GM18907 (cell line): Measurements from ENCODE around the gene RPTOR.

Source experiments
- ATAC-seq: cut with Tn5 transposase; IDR thresholded peaks from one replicate; pipeline ENCODE4 v1.9.1; 2021; ENCODE audit warnings: mild to moderate bottlenecking, moderate library complexity; ENCODE audit not compliant: unreplicated experiment

The RPTOR gene

GRCh38 chr17:80949451-80950421 is 405.1 kb downstream of the RPTOR start:
- no peak for ATAC-seq

DNA sequence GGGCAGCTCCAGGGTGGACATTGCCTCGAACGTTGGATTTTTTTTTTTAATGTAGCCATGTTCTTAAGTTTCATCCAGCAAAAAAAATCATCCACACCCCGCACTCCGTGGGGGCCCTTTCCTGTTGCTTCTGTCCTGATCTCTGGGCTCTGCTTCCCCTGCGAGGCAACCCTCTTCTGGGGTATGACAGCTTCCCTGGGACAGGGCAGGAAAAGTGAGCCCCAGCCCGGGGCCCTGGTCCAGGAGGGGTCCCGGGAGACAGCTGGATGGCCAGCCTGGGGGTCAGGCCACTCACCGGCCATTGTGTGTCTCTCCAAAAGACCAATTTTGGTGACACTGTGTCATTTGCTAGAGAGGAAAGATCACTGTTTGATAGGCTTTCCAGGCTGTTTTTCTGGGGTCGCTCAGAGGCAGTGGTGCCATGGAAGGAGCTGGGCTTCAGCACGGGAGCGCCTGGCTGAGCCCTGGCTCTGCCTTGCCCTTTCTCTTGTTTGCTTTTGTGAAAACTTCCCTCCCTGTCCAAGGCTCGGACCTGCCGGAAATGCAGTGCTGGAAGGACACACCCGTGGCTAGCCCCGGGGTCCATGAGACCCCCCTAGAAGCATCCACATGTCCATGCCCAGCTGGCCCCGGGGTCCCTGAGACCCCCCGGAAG is 406.0 kb downstream of the RPTOR start:
- no peak for ATAC-seq

- no peak for ATAC-seq
Observed at GRCh38 chr17:80951121-80952090, 406.8 kb downstream of the RPTOR start.

DNA sequence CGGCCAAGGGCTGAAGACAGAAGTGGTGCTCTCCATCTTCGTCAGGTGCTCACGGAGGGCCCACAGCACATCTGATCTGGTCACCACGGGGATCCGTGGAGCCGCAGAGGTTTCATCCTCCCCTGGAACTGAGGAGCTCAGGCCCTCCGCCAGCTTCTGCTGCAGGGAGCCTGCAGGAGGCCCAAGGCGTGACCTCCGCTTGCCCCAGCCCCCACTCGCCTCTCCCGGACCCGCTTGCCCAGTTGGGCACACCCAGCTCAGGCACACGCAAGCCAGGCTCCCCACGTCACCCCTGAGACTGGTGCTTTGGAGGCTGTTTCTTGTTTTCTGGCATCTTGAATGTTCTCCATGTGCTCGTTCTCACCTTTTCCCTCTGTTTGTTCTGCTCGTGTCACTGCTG is 407.7 kb downstream of the RPTOR start:
- ATAC-seq: no peak

GRCh38 chr17:80953471-80954315 is 409.1 kb downstream of the RPTOR start:
- ATAC-seq: no peak

DNA sequence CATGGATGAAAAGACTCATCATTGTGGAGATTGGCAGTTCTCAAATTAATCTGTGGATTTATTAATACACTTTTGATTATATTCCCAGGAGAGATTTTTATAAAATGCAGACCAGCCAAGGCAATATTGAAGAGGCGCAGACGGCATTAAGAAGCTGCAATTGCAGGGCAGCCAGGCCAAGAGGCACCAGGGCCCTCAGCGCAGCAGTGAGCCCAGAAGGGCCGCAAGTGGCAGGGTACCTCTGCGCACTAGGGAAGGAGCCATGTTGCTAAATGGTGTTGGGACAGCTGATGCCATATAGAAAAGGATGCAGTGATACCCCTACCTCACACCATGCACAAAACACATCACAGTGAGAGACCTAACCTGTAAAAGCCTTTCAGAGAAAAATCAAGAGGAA is 410.4 kb downstream of the RPTOR start:
- ATAC-seq: no peak

- no peak for ATAC-seq
Observed at GRCh38 chr17:80955671-80956280, 411.1 kb downstream of the RPTOR start.

DNA sequence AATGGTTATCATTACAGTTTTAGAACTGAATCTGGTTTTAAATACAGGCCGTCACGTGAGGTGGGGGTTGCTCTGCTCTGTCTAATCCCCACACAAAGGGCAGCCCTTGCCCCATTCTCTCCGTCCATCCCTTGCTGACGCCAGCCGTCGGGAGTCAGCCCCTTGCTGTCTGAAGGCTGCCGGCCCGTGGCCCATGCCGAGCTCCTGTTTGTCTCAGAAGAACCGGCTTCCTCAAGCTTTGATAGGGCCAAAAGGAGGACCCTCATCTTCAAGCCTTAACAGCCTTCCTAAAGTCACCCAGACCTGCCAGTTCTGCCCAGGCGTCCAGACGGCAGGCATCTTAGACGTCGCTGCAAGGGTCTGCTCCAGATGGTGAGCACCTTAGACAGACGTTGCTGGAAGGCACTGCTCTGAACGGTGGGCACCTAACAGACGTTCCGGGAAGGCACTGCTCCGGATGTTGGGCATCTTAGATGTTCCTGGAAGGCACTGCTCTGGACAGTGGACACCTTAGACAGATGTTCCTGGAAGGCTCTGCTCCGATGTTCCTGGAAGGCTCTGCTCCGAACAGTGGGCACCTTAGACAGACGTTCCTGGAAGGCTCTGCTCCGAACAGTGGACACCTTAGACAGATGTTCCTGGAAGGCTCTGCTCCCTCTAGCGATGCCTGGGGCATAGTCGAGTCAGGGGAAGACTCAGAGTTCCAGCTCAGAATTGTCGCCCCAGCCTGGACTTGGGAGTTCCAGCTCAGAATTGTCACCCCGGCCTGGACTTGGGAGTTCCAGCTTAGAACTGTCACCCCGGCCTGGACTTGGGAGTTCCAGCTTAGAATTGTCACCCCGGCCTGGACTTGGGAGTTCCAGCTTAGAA is 411.9 kb downstream of the RPTOR start:
- no peak for ATAC-seq

GRCh38 chr17:80957461-80957941 is 412.9 kb downstream of the RPTOR start:
- ATAC-seq: no peak

DNA sequence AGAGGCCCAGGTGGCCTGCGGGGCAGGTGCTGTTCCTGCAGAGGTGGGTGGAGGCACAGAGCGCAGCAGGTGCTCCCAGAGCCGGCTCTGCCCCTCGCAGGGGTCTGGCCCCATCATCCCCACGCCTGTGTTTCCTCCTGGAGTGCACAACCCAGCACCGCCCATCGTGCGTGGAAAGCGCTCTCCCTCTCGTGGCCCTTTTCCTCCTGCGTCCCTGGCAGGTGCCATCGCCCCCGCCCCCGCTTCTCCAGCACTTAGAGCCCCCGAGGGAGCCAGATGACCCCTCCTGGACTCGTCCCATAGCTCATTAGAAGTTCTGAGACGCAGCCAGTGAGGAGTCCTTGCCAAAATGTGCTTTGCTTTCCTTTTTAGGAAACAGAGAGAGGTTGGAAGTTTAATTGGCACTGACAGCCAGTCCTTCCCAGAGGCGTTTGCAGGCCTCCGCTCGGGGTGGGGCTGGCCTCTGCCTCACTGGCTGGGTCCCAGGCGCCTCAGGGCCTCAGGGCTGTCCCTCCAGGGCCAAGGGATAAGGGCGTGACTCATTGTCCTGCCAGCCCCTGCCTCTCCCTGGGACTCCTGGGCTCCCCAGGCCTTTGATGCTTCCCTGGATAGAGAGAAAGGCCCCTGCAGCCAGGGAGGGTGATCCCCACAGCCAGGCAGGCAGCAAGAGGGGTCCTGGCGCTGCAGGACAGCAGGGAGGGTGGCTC is 414.8 kb downstream of the RPTOR start:
- ATAC-seq: no peak

GRCh38 chr17:80960037-80960796 is 415.6 kb downstream of the RPTOR start:
- ATAC-seq: no peak

- ATAC-seq: no peak
Observed at GRCh38 chr17:80960797-80961452, 416.3 kb downstream of the RPTOR start.

- no peak for ATAC-seq
Observed at GRCh38 chr17:80961541-80962330, 417.1 kb downstream of the RPTOR start.

GRCh38 chr17:80962356-80963329 is 418.0 kb downstream of the RPTOR start:
- ATAC-seq: no peak
